ENCODE measurements around the gene SLC25A48. TPM values are rescaled to one million over a fixed set of nuclear protein-coding genes. Genes with fewer than 3 reads are reported as not detected.
"Not testable (repeated sequence)": the region's sequence is repeated elsewhere in the genome, so short reads cannot be mapped to it uniquely, and the experiment has no call there.

The SLC25A48 gene
- total RNA-seq, 1 experiment from 2014 or later: not detected

- intact Hi-C loops (cut with micrococcal nuclease; ENCODE audit: unreplicated experiment): no loop called here
- Histone ChIP-seq H3K4me1 (ENCODE audit: insufficient read depth, low read length, poor library complexity, severe bottlenecking) (no peaks in the 10 kb centered on the region), H3K9me3 (ENCODE audit: low read depth, low read length, poor library complexity, severe bottlenecking) (no peaks in the 10 kb centered on the region), H3K27me3 (replicated peaks; ENCODE audit: insufficient read depth, low read depth, low read length, poor library complexity) (peaks cover 58% of the 10 kb centered on the region), H3K36me3 (ENCODE audit: insufficient read depth, low read length, poor library complexity, severe bottlenecking) (no peaks in the 10 kb centered on the region), H3K27ac (ENCODE audit: low read depth, low read length, poor library complexity, severe bottlenecking) (no peak overlapping the region), H3K4me3 (ENCODE audit: low read depth, low read length, poor library complexity, severe bottlenecking) (no peak overlapping the region)
- CTCF ChIA-PET: no interaction called here
- no peak for DNase-seq (ENCODE audit: low spot score)
- BruUV-seq (replicated peaks): no TSS peak
- no peak for TF ChIP-seq CTCF (conservative IDR thresholded peaks at IDR 0.05; ENCODE audit: low read depth, low read length)
- no peak for TF ChIP-seq EZH2 (IDR thresholded peaks at IDR 0.05; ENCODE audit: borderline replicate concordance, low read depth, low read length, poor library complexity, severe bottlenecking)
- POLR2A ChIA-PET (ENCODE audit: low non-redundant PET): no interaction called here
These were observed 17.7 kb downstream of the SLC25A48 start for GRCh38 chr5:135851915-135852845.

- no TSS peak for BruUV-seq (replicated peaks)
- no peak overlapping the region for H3K4me3 ChIP-seq (ENCODE audit: low read depth, low read length, poor library complexity, severe bottlenecking)
- DNase-seq (ENCODE audit: low spot score): no peak
- intact Hi-C loops (cut with micrococcal nuclease; ENCODE audit: unreplicated experiment): no loop called here
- no peaks in the 10 kb centered on the region for H3K9me3 ChIP-seq (ENCODE audit: low read depth, low read length, poor library complexity, severe bottlenecking)
- CTCF ChIA-PET: no interaction called here
- H3K4me1 ChIP-seq (ENCODE audit: insufficient read depth, low read length, poor library complexity, severe bottlenecking): no peaks in the 10 kb centered on the region
- no peaks in the 10 kb centered on the region for H3K36me3 ChIP-seq (ENCODE audit: insufficient read depth, low read length, poor library complexity, severe bottlenecking)
- TF ChIP-seq CTCF (conservative IDR thresholded peaks at IDR 0.05; ENCODE audit: low read depth, low read length) (no peak), EZH2 (IDR thresholded peaks at IDR 0.05; ENCODE audit: borderline replicate concordance, low read depth, low read length, poor library complexity, severe bottlenecking) (no peak)
- POLR2A ChIA-PET (ENCODE audit: low non-redundant PET): no interaction called here
- H3K27ac ChIP-seq (ENCODE audit: low read depth, low read length, poor library complexity, severe bottlenecking): no peak overlapping the region
- H3K27me3 ChIP-seq (replicated peaks; ENCODE audit: insufficient read depth, low read depth, low read length, poor library complexity): peaks cover 38% of the 10 kb centered on the region
These were observed 23.3 kb downstream of the SLC25A48 start for GRCh38 chr5:135857630-135858311.

GRCh38 chr5:135859186-135859585, 24.7 kb downstream of the SLC25A48 start:
- H3K4me1 ChIP-seq (ENCODE audit: insufficient read depth, low read length, poor library complexity, severe bottlenecking); CTCF ChIA-PET; DNase-seq (ENCODE audit: low spot score); H3K36me3 ChIP-seq (ENCODE audit: insufficient read depth, low read length, poor library complexity, severe bottlenecking); BruUV-seq (replicated peaks); H3K9me3 ChIP-seq (ENCODE audit: low read depth, low read length, poor library complexity, severe bottlenecking); H3K4me3 ChIP-seq (ENCODE audit: low read depth, low read length, poor library complexity, severe bottlenecking); H3K27ac ChIP-seq (ENCODE audit: low read depth, low read length, poor library complexity, severe bottlenecking); POLR2A ChIA-PET (ENCODE audit: low non-redundant PET); intact Hi-C loops (cut with micrococcal nuclease; ENCODE audit: unreplicated experiment): not testable (repeated sequence)
- peaks cover 23% of the 10 kb centered on the region for H3K27me3 ChIP-seq (replicated peaks; ENCODE audit: insufficient read depth, low read depth, low read length, poor library complexity)

Data from A673 (cell line).